ENCODE results near the gene ADAMTSL1.

ADAMTSL1 gene

GRCh38 chr9:18694959-18695668, 221.2 kb downstream of the ADAMTSL1 start:
- peak overlapping the region; percentile 87 for H3K27ac ChIP-seq (ENCODE audit: low read length)

GRCh38 chr9:18698992-18699391, 225.0 kb downstream of the ADAMTSL1 start:
- Histone ChIP-seq H3K36me3 (replicated peaks; ENCODE audit: low read depth, low read length) (peaks cover 3% of the 10 kb centered on the region), H3K4me3 (ENCODE audit: low read length) (no peak overlapping the region), H3K4me1 (ENCODE audit: low read length) (peaks cover 17% of the 10 kb centered on the region), H2AFZ (ENCODE audit: low read depth, low read length) (no peak overlapping the region), H4K20me1 (ENCODE audit: insufficient read depth, low read length) (no peaks in the 10 kb centered on the region), H3K9ac (ENCODE audit: low read length) (no peak overlapping the region), H3K79me2 (ENCODE audit: low read length) (no peaks in the 10 kb centered on the region), H3K27me3 (ENCODE audit: low read depth, low read length) (no peaks in the 10 kb centered on the region), H3K9me3 (ENCODE audit: insufficient read depth, low read length) (peaks cover 8% of the 10 kb centered on the region; the same call in 1 of the 2 replicates), H3K27ac (ENCODE audit: low read length) (no peak overlapping the region), H3K4me2 (ENCODE audit: low read length) (no peak overlapping the region)
- TF ChIP-seq, protein P1, sequence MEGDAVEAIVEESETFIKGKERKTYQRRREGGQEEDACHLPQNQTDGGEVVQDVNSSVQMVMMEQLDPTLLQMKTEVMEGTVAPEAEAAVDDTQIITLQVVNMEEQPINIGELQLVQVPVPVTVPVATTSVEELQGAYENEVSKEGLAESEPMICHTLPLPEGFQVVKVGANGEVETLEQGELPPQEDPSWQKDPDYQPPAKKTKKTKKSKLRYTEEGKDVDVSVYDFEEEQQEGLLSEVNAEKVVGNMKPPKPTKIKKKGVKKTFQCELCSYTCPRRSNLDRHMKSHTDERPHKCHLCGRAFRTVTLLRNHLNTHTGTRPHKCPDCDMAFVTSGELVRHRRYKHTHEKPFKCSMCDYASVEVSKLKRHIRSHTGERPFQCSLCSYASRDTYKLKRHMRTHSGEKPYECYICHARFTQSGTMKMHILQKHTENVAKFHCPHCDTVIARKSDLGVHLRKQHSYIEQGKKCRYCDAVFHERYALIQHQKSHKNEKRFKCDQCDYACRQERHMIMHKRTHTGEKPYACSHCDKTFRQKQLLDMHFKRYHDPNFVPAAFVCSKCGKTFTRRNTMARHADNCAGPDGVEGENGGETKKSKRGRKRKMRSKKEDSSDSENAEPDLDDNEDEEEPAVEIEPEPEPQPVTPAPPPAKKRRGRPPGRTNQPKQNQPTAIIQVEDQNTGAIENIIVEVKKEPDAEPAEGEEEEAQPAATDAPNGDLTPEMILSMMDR (IDR thresholded peaks at IDR 0.05; ENCODE audit: low read depth, low read length): no peak
- no peak for TF ChIP-seq EZH2phosphoT487 (IDR thresholded peaks at IDR 0.05; ENCODE audit: low read depth)

More at GRCh38 chr9:18694959-18695668, 221.2 kb downstream of the ADAMTSL1 start:
- peaks cover 6% of the 10 kb centered on the region for H3K36me3 ChIP-seq (replicated peaks; ENCODE audit: low read depth, low read length)
- TF ChIP-seq EZH2phosphoT487 (IDR thresholded peaks at IDR 0.05; ENCODE audit: low read depth): no peak
- TF ChIP-seq, protein P1 (IDR thresholded peaks at IDR 0.05; ENCODE audit: low read depth, low read length): no peak
- H4K20me1 ChIP-seq (ENCODE audit: insufficient read depth, low read length): no peaks in the 10 kb centered on the region
- H3K9me3 ChIP-seq (ENCODE audit: insufficient read depth, low read length): peaks cover 17% of the 10 kb centered on the region; the same call in 1 of the 2 replicates
- H3K27me3 ChIP-seq (ENCODE audit: low read depth, low read length): no peaks in the 10 kb centered on the region
- no peaks in the 10 kb centered on the region for H3K79me2 ChIP-seq (ENCODE audit: low read length)
- H3K9ac ChIP-seq (ENCODE audit: low read length): no peak overlapping the region
- no peak overlapping the region for H2AFZ ChIP-seq (ENCODE audit: low read depth, low read length)
- peak overlapping the region; percentile 20 for H3K4me2 ChIP-seq (ENCODE audit: low read length)
- no peak overlapping the region for H3K4me3 ChIP-seq (ENCODE audit: low read length)
- peaks cover 50% of the 10 kb centered on the region for H3K4me1 ChIP-seq (ENCODE audit: low read length)

DNA sequence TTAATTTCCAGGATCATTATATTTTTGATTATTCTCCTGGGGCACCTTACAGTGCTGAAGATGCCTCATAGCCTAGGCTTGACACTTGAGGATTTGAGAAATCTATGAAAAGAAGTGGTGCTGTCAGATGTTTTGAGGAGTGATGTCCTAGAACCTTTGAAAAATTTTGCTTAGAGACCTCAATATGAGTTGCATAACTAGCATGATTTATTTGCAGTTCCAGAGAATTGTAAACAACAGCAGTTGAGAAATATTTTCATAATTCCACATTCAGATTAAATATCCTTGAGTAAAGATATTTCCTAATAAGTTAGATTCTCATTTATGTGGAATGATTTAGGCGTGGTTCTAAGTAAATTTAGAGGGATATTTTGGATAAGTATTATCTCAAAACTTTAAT, 225.8 kb downstream of the ADAMTSL1 start:
- Histone ChIP-seq H3K79me2 (ENCODE audit: low read length) (no peaks in the 10 kb centered on the region), H3K9me3 (ENCODE audit: insufficient read depth, low read length) (peaks cover 6% of the 10 kb centered on the region; the same call in 1 of the 2 replicates), H4K20me1 (ENCODE audit: insufficient read depth, low read length) (no peaks in the 10 kb centered on the region), H3K27me3 (ENCODE audit: low read depth, low read length) (no peaks in the 10 kb centered on the region), H3K4me2 (ENCODE audit: low read length) (no peak overlapping the region), H3K36me3 (replicated peaks; ENCODE audit: low read depth, low read length) (peaks cover 2% of the 10 kb centered on the region), H3K27ac (ENCODE audit: low read length) (no peak overlapping the region), H2AFZ (ENCODE audit: low read depth, low read length) (no peak overlapping the region), H3K4me1 (ENCODE audit: low read length) (peaks cover 13% of the 10 kb centered on the region), H3K9ac (ENCODE audit: low read length) (no peak overlapping the region), H3K4me3 (ENCODE audit: low read length) (no peak overlapping the region)
- TF ChIP-seq EZH2phosphoT487 (IDR thresholded peaks at IDR 0.05; ENCODE audit: low read depth): no peak
- TF ChIP-seq, protein P1 (IDR thresholded peaks at IDR 0.05; ENCODE audit: low read depth, low read length): no peak

DNA sequence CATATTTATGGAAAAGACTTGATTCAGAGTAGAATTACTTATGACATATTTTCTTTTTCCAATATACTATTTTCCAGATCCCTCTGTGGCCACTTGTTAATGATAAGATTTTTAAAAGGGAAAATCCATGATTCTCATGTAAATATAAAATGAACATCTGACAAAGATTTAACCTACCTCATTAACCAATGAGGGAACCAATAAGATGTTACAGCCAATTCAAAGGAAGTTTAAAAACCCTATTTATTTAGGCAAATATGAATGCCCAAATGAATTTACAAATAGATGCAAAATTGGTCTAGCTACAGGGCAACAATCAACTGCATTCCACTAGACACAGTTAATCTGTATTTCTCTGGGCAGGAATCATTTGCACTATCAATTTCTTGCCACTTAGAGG, 226.8 kb downstream of the ADAMTSL1 start:
- H3K36me3 ChIP-seq (replicated peaks; ENCODE audit: low read depth, low read length): no peaks in the 10 kb centered on the region

More for the DNA sequence above, 226.8 kb downstream of the ADAMTSL1 start:
- H3K27ac ChIP-seq (ENCODE audit: low read length): no peak overlapping the region
- H2AFZ ChIP-seq (ENCODE audit: low read depth, low read length): no peak overlapping the region
- H4K20me1 ChIP-seq (ENCODE audit: insufficient read depth, low read length): no peaks in the 10 kb centered on the region
- no peak for TF ChIP-seq EZH2phosphoT487 (IDR thresholded peaks at IDR 0.05; ENCODE audit: low read depth)
- TF ChIP-seq, protein P1 (IDR thresholded peaks at IDR 0.05; ENCODE audit: low read depth, low read length): no peak
- peaks cover 4% of the 10 kb centered on the region for H3K4me1 ChIP-seq (ENCODE audit: low read length)
- no peak overlapping the region for H3K4me3 ChIP-seq (ENCODE audit: low read length)
- 0 out of 2 replicates have a peak, but pooled peaks cover 2% of the 10 kb centered on the region for H3K9me3 ChIP-seq (ENCODE audit: insufficient read depth, low read length)
- no peak overlapping the region for H3K4me2 ChIP-seq (ENCODE audit: low read length)
- H3K79me2 ChIP-seq (ENCODE audit: low read length): no peaks in the 10 kb centered on the region
- no peak overlapping the region for H3K9ac ChIP-seq (ENCODE audit: low read length)
- no peaks in the 10 kb centered on the region for H3K27me3 ChIP-seq (ENCODE audit: low read depth, low read length)

Measured in OCI-LY3 (cell line).